ENCODE data around the gene HOMER2. TPM values are rescaled to one million over a fixed set of nuclear protein-coding genes. Genes with fewer than 3 reads are reported as not detected.

The HOMER2 gene
- total and polyA plus RNA-seq, 2 of the 13 experiments (the other 11 are each of a cell fraction or from before 2014, with no cell fraction given) = 12.9 to 14.1 TPM

DNA sequence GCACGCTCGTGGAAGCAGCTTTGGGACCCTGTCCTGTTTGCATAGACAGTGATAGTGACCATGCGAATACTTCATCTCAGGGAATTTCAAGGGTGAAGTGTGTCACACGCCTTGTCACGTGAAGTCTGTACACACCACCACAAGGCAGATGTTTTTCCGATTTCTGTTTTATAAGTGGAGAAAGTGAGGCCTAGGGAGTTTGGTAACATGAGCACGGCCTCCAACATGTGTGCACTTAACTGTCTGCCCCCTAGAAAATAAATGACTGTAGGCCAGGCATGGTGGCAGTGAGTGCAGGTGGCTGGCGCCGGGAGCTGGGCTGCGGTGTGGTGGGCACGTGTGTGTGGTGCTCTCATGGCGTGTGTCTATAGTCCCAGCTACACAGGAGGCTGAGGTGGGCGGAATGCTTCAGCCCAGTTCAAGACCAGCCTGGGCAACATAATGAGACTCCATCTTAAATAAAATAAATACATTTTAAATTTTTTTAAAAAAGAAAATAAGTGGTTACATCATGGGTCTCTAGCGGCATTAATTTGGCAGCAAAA, 101.1 kb downstream of the HOMER2 start:
- CTCF ChIA-PET (ENCODE audit: low intra/inter-chr PET ratio, low total read pairs) = no interaction called here
- BruUV-seq (replicated peaks) = no TSS peak
- in situ Hi-C loops (cut with HindIII; ENCODE audit: extremely low pct_ligation_motif_present, low pct_unique_long_range_greater_than_20kb) = loop anchor here (10.0 kb wide), 1 partner anchor 133 kb away; the partner anchor contains the start of gene RAMAC

More for the DNA sequence above, 101.1 kb downstream of the HOMER2 start:
- ATAC-seq (no peak), FAIRE-seq (no peak), DNase-seq (ENCODE audit: low spot score) (no peak)
- no peak overlapping the region for H2AFZ ChIP-seq (ENCODE audit: low read length)
- no peaks in the 10 kb centered on the region; a peak in 1 of 5 replicates for H3K27me3 ChIP-seq (ENCODE audit: control insufficient read depth in 1 of 2, insufficient read depth in 2 of 2, low read length in 2 of 2)
- POLR2A ChIA-PET = interaction anchor here (1.0 kb wide), 1 partner anchor 134 kb away, joined by 3 read pairs; the partner anchor contains the start of gene RAMAC
- H3K4me2 ChIP-seq (ENCODE audit: low read depth, low read length) = no peak overlapping the region
- no peaks in the 10 kb centered on the region for H3K79me2 ChIP-seq (ENCODE audit: insufficient read depth, low read length)
- TF ChIP-seq, protein P1, sequence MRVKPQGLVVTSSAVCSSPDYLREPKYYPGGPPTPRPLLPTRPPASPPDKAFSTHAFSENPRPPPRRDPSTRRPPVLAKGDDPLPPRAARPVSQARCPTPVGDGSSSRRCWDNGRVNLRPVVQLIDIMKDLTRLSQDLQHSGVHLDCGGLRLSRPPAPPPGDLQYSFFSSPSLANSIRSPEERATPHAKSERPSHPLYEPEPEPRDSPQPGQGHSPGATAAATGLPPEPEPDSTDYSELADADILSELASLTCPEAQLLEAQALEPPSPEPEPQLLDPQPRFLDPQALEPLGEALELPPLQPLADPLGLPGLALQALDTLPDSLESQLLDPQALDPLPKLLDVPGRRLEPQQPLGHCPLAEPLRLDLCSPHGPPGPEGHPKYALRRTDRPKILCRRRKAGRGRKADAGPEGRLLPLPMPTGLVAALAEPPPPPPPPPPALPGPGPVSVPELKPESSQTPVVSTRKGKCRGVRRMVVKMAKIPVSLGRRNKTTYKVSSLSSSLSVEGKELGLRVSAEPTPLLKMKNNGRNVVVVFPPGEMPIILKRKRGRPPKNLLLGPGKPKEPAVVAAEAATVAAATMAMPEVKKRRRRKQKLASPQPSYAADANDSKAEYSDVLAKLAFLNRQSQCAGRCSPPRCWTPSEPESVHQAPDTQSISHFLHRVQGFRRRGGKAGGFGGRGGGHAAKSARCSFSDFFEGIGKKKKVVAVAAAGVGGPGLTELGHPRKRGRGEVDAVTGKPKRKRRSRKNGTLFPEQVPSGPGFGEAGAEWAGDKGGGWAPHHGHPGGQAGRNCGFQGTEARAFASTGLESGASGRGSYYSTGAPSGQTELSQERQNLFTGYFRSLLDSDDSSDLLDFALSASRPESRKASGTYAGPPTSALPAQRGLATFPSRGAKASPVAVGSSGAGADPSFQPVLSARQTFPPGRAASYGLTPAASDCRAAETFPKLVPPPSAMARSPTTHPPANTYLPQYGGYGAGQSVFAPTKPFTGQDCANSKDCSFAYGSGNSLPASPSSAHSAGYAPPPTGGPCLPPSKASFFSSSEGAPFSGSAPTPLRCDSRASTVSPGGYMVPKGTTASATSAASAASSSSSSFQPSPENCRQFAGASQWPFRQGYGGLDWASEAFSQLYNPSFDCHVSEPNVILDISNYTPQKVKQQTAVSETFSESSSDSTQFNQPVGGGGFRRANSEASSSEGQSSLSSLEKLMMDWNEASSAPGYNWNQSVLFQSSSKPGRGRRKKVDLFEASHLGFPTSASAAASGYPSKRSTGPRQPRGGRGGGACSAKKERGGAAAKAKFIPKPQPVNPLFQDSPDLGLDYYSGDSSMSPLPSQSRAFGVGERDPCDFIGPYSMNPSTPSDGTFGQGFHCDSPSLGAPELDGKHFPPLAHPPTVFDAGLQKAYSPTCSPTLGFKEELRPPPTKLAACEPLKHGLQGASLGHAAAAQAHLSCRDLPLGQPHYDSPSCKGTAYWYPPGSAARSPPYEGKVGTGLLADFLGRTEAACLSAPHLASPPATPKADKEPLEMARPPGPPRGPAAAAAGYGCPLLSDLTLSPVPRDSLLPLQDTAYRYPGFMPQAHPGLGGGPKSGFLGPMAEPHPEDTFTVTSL (CRISPR knock-in tag; IDR thresholded peaks at IDR 0.05; ENCODE audit: borderline replicate concordance) = no peak
- TF ChIP-seq, protein P2, sequence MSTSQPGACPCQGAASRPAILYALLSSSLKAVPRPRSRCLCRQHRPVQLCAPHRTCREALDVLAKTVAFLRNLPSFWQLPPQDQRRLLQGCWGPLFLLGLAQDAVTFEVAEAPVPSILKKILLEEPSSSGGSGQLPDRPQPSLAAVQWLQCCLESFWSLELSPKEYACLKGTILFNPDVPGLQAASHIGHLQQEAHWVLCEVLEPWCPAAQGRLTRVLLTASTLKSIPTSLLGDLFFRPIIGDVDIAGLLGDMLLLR (CRISPR knock-in tag; IDR thresholded peaks at IDR 0.05) = no peak
- no peak for TF ChIP-seq ZNF562 (CRISPR knock-in tag; IDR thresholded peaks at IDR 0.05; ENCODE audit: borderline replicate concordance)
- TF ChIP-seq ZZZ3 (CRISPR knock-in tag; IDR thresholded peaks at IDR 0.05; ENCODE audit: borderline replicate concordance) = no peak
- no peak for TF ChIP-seq FOXK2 (IDR thresholded peaks at IDR 0.05)
- TF ChIP-seq POLR2G (IDR thresholded peaks at IDR 0.05; ENCODE audit: low read depth, low read length) = no peak
- no peak for TF ChIP-seq GTF2F1 (IDR thresholded peaks at IDR 0.05; ENCODE audit: low read length)
- TF ChIP-seq ARID2 (CRISPR knock-in tag; IDR thresholded peaks at IDR 0.05; ENCODE audit: borderline replicate concordance) = no peak
- no peak for TF ChIP-seq KDM5B (CRISPR knock-in tag; IDR thresholded peaks at IDR 0.05; ENCODE audit: borderline replicate concordance)
- TF ChIP-seq ZNF326 (CRISPR knock-in tag; IDR thresholded peaks at IDR 0.05; ENCODE audit: borderline replicate concordance) = no peak
- TF ChIP-seq, protein P3, sequence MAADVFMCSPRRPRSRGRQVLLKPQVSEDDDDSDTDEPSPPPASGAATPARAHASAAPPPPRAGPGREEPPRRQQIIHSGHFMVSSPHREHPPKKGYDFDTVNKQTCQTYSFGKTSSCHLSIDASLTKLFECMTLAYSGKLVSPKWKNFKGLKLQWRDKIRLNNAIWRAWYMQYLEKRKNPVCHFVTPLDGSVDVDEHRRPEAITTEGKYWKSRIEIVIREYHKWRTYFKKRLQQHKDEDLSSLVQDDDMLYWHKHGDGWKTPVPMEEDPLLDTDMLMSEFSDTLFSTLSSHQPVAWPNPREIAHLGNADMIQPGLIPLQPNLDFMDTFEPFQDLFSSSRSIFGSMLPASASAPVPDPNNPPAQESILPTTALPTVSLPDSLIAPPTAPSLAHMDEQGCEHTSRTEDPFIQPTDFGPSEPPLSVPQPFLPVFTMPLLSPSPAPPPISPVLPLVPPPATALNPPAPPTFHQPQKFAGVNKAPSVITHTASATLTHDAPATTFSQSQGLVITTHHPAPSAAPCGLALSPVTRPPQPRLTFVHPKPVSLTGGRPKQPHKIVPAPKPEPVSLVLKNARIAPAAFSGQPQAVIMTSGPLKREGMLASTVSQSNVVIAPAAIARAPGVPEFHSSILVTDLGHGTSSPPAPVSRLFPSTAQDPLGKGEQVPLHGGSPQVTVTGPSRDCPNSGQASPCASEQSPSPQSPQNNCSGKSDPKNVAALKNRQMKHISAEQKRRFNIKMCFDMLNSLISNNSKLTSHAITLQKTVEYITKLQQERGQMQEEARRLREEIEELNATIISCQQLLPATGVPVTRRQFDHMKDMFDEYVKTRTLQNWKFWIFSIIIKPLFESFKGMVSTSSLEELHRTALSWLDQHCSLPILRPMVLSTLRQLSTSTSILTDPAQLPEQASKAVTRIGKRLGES (CRISPR knock-in tag; IDR thresholded peaks at IDR 0.05; ENCODE audit: borderline replicate concordance) = no peak
- TF ChIP-seq EZH2 (conservative IDR thresholded peaks at IDR 0.05; ENCODE audit: low read depth, low read length) = no peak
- no peak for TF ChIP-seq PPARG (CRISPR knock-in tag; conservative IDR thresholded peaks at IDR 0.05)
- H4K20me1 ChIP-seq (ENCODE audit: insufficient read depth, low read length) = no peaks in the 10 kb centered on the region
- intact Hi-C loops (cut with micrococcal nuclease; ENCODE audit: unreplicated experiment) = no loop called here
- no peak overlapping the region for H3K9ac ChIP-seq (ENCODE audit: insufficient read depth, low read depth, low read length)
- no peaks in the 10 kb centered on the region for H3K36me3 ChIP-seq (replicated peaks in 1 of 2; ENCODE audit: control insufficient read depth in 1 of 2, insufficient read depth in 2 of 2, low read length in 2 of 2)
- peaks cover 30% of the 10 kb centered on the region for H3K4me1 ChIP-seq (ENCODE audit: insufficient read depth, low read length)
- no peak overlapping the region for H3K4me3 ChIP-seq (replicated peaks in 1 of 3; ENCODE audit: insufficient read depth in 1 of 3, low read depth in 2 of 3, low read length in 3 of 3)
- no peaks in the 10 kb centered on the region for H3K9me3 ChIP-seq (ENCODE audit: low read length)
- WGBS (ENCODE audit: low lambda C conversion rate) = 83% methylated on average over 14 of the region's 14 CpGs
- no peak overlapping the region for H3K27ac ChIP-seq (ENCODE audit: extremely low read length, insufficient read depth, low read length)
